HEK293 (cell line): ENCODE measurements around the gene FBXO42.

Experiments
- CTCF ChIA-PET: fragments of 350-600 bp; formaldehyde crosslinking; extraction: SDS; loops from one replicate; lab custom pipeline; 2021; ENCODE audit warnings: antibody characterized with exemption; lab: Yijun Ruan, JAX
- POLR2A ChIA-PET: fragments of 300-600 bp; formaldehyde crosslinking; extraction: SDS; loops from one replicate; lab custom pipeline; 2020; ENCODE audit warnings: antibody characterized with exemption, inconsistent platforms; lab: Yijun Ruan, JAX
- H3K27ac ChIP-seq: fragments of 200-500 bp; sonication (Bioruptor generic); 2 replicates; pipeline ENCODE4 v1.5.1; 2014; ENCODE audit warnings: low read depth, low read length, control low read depth, inconsistent platforms; ENCODE audit errors: extremely low read depth
- H3K36me3 ChIP-seq, 2 experiments: fragments of 200-500 bp in 1 of 2; sonication (Bioruptor generic) in 1 of 2; 1 replicate in 1 of 2; 2 replicates in 1 of 2; pipeline ENCODE4 v1.5.1; 2014 to 2017; ENCODE audit warnings: inconsistent platforms in 2 of 2, low read length in 2 of 2; ENCODE audit not compliant: control insufficient read depth in 2 of 2, insufficient read depth in 1 of 2
- H3K4me1 ChIP-seq: fragments of 200-500 bp; sonication (Bioruptor generic); 2 replicates; pipeline ENCODE4 v1.5.1; 2014; ENCODE audit warnings: mild to moderate bottlenecking, low read length, inconsistent platforms; ENCODE audit not compliant: control insufficient read depth, insufficient read depth
- H3K4me3 ChIP-seq: 2 replicates; pipeline ENCODE4 v1.5.1; 2011; ENCODE audit warnings: low read depth, mild to moderate bottlenecking, control low read depth, low read length, moderate library complexity
- H3K9me3 ChIP-seq: fragments of 200-500 bp; sonication (Bioruptor generic); 2 replicates; pipeline ENCODE4 v1.5.1; 2014; ENCODE audit warnings: low read depth, low read length, inconsistent platforms; ENCODE audit not compliant: control insufficient read depth, insufficient read depth
- GLI2 ChIP-seq: fragments of 450-650 bp; formaldehyde crosslinking; IDR thresholded peaks from 2 replicates; pipeline ENCODE4; 2017; ENCODE audit warnings: missing biosample characterization, missing genetic modification characterization, low read depth, borderline replicate concordance
- GLI4 ChIP-seq: fragments of 450-650 bp; formaldehyde crosslinking; IDR thresholded peaks from 2 replicates; pipeline ENCODE4 v1.5.1; 2016; ENCODE audit warnings: missing biosample characterization, missing genetic modification characterization
- HIC1 ChIP-seq: fragments of 450-650 bp; formaldehyde crosslinking; IDR thresholded peaks from 2 replicates; pipeline ENCODE4 v1.5.1; 2016; ENCODE audit warnings: missing biosample characterization, missing genetic modification characterization
- KLF10 ChIP-seq: fragments of 450-650 bp; IDR thresholded peaks from 2 replicates; pipeline ENCODE4 v1.5.1; 2018; ENCODE audit warnings: missing biosample characterization, mild to moderate bottlenecking, missing genetic modification characterization
- KLF9 ChIP-seq: fragments of 450-650 bp; formaldehyde crosslinking; IDR thresholded peaks from 2 replicates; pipeline ENCODE4 v1.5.1; 2016; ENCODE audit warnings: missing biosample characterization, missing genetic modification characterization, low read depth
- REPIN1 ChIP-seq: fragments of 450-650 bp; formaldehyde crosslinking; IDR thresholded peaks from 2 replicates; pipeline ENCODE4 v1.5.1; 2017; ENCODE audit warnings: missing biosample characterization, missing genetic modification characterization, low read depth
- ZBTB20 ChIP-seq: fragments of 450-650 bp; formaldehyde crosslinking; IDR thresholded peaks from 2 replicates; pipeline ENCODE4 v1.5.1; 2016; ENCODE audit warnings: missing biosample characterization, missing genetic modification characterization
- ZBTB6 ChIP-seq: fragments of 450-650 bp; formaldehyde crosslinking; IDR thresholded peaks from 2 replicates; pipeline ENCODE4 v1.5.1; 2017; ENCODE audit warnings: missing biosample characterization, missing genetic modification characterization
- ZFP3 ChIP-seq: fragments of 450-650 bp; formaldehyde crosslinking; IDR thresholded peaks from 2 replicates; pipeline ENCODE4 v1.5.1; 2016; ENCODE audit warnings: low read depth, missing biosample characterization, missing genetic modification characterization
- ZFP69B ChIP-seq: fragments of 450-650 bp; formaldehyde crosslinking; IDR thresholded peaks from 2 replicates; pipeline ENCODE4 v1.5.1; 2016; ENCODE audit warnings: missing biosample characterization, missing genetic modification characterization
- ZIC2 ChIP-seq: fragments of 450-650 bp; formaldehyde crosslinking; IDR thresholded peaks from 2 replicates; pipeline ENCODE4 v1.5.1; 2016; ENCODE audit warnings: missing biosample characterization, missing genetic modification characterization
- ZNF146 ChIP-seq: fragments of 450-650 bp; formaldehyde crosslinking; IDR thresholded peaks from 2 replicates; pipeline ENCODE4 v1.5.1; 2016; ENCODE audit warnings: missing biosample characterization, missing genetic modification characterization
- ZNF157 ChIP-seq: fragments of 450-650 bp; formaldehyde crosslinking; IDR thresholded peaks from 2 replicates; pipeline ENCODE4 v1.5.1; 2016; ENCODE audit warnings: missing biosample characterization, missing genetic modification characterization
- ZNF223 ChIP-seq: fragments of 450-650 bp; formaldehyde crosslinking; IDR thresholded peaks from 2 replicates; pipeline ENCODE4 v1.5.1; 2016; ENCODE audit warnings: missing biosample characterization, missing genetic modification characterization
- ZNF24 ChIP-seq: fragments of 450-650 bp; formaldehyde crosslinking; IDR thresholded peaks from 2 replicates; pipeline ENCODE4 v1.5.1; 2016; ENCODE audit warnings: missing biosample characterization, missing genetic modification characterization
- ZNF366 ChIP-seq: fragments of 450-650 bp; formaldehyde crosslinking; conservative IDR thresholded peaks from 2 replicates; pipeline ENCODE4 v1.5.1; 2016; ENCODE audit warnings: missing biosample characterization, missing genetic modification characterization
- ZNF398 ChIP-seq: fragments of 450-650 bp; formaldehyde crosslinking; IDR thresholded peaks from 2 replicates; pipeline ENCODE4 v1.5.1; 2017; ENCODE audit warnings: missing biosample characterization, missing genetic modification characterization
- ZNF433 ChIP-seq: fragments of 450-650 bp; formaldehyde crosslinking; IDR thresholded peaks from 2 replicates; pipeline ENCODE4 v1.5.1; 2016; ENCODE audit warnings: missing biosample characterization, missing genetic modification characterization, low read depth
- ZNF501 ChIP-seq: fragments of 450-650 bp; formaldehyde crosslinking; IDR thresholded peaks from 2 replicates; pipeline ENCODE4 v1.5.1; 2016; ENCODE audit warnings: missing biosample characterization, missing genetic modification characterization
- ZNF571 ChIP-seq: fragments of 450-650 bp; formaldehyde crosslinking; IDR thresholded peaks from 2 replicates; pipeline ENCODE4 v1.5.0; 2017; ENCODE audit warnings: missing biosample characterization, missing genetic modification characterization
- ZNF600 ChIP-seq: fragments of 450-650 bp; formaldehyde crosslinking; IDR thresholded peaks from 2 replicates; pipeline ENCODE4 v1.5.1; 2016; ENCODE audit warnings: missing biosample characterization, missing genetic modification characterization
- ZNF654 ChIP-seq: fragments of 450-650 bp; formaldehyde crosslinking; IDR thresholded peaks from 2 replicates; pipeline ENCODE4 v1.5.1; 2016; ENCODE audit warnings: low read depth, missing biosample characterization, missing genetic modification characterization
- ZNF664 ChIP-seq: fragments of 450-650 bp; formaldehyde crosslinking; IDR thresholded peaks from 2 replicates; pipeline ENCODE4 v1.5.1; 2016; ENCODE audit warnings: missing biosample characterization, missing genetic modification characterization
- ZXDB ChIP-seq: fragments of 450-650 bp; formaldehyde crosslinking; IDR thresholded peaks from 2 replicates; pipeline ENCODE4 v1.5.1; 2016; ENCODE audit warnings: missing biosample characterization, missing genetic modification characterization

Gene FBXO42

GRCh38 chr1:16208270-16208987 is 143.9 kb downstream of the FBXO42 start:
- ChIA-PET CTCF (interaction anchor here (1.2 kb wide), 1 partner anchor 36 kb away, joined by 3 read pairs; no protein-coding TSS in a partner anchor), POLR2A (interaction anchor here (0.6 to 2.0 kb wide), 2 partner anchors 9 to 27 kb away, joined by 3 to 8 read pairs; no protein-coding TSS in a partner anchor)
- Histone ChIP-seq H3K9me3 (no peaks in the 10 kb centered on the region), H3K36me3 (no peaks in the 10 kb centered on the region), H3K4me1 (no peaks in the 10 kb centered on the region), H3K27ac (no peak overlapping the region), H3K4me3 (no peak overlapping the region)
- TF ChIP-seq ZFP3 (no peak), GLI2 (no peak), HIC1 (tag by site-specific recombination) (no peak), ZNF366 (tag by site-specific recombination) (no peak), ZIC2 (tag by site-specific recombination) (no peak), ZNF654 (no peak), GLI4 (tag by site-specific recombination) (no peak), ZNF146 (no peak), KLF9 (no peak)

GRCh38 chr1:16207318-16208269 is 144.7 kb downstream of the FBXO42 start:
- H3K27ac ChIP-seq, result peak overlapping the region; percentile 57; the same call in 1 of the 2 replicates

GRCh38 chr1:16206547-16207317 is 145.5 kb downstream of the FBXO42 start:
- Histone ChIP-seq H3K27ac (peak overlapping the region; percentile 57), H3K4me1 (no peaks in the 10 kb centered on the region), H3K36me3 (no peaks in the 10 kb centered on the region), H3K9me3 (no peaks in the 10 kb centered on the region), H3K4me3 (peak overlapping the region; percentile 31)
- CTCF ChIA-PET, result interaction anchor here (0.7 to 0.9 kb wide), 2 partner anchors 31 to 37 kb away, joined by 3 to 4 read pairs; no protein-coding TSS in a partner anchor
- POLR2A ChIA-PET, result interaction anchor here (0.7 to 1.9 kb wide), 5 partner anchors 10 to 169 kb away, joined by 3 to 27 read pairs (median 3); no protein-coding TSS in a partner anchor
- TF ChIP-seq ZNF600 (tag by site-specific recombination), result peak; percentile 89
- 0 out of 2 replicates have a peak, but pooled peaks have one; percentile 28 for TF ChIP-seq KLF9
- peak; percentile 34; the same call in 1 of the 2 replicates for TF ChIP-seq ZFP69B (tag by site-specific recombination)
- TF ChIP-seq ZNF157, result no peak
- TF ChIP-seq KLF10, result no peak
- peak; percentile 90 for TF ChIP-seq ZNF398 (tag by site-specific recombination)
- peak; percentile 48; the same call in 1 of the 2 replicates for TF ChIP-seq REPIN1 (tag by site-specific recombination)
- peak; percentile 64; the same call in 1 of the 2 replicates for TF ChIP-seq ZNF501 (tag by site-specific recombination)
- peak; percentile 74; the same call in 1 of the 2 replicates for TF ChIP-seq ZNF223
- TF ChIP-seq ZBTB6 (tag by site-specific recombination), result peak; percentile 86
- no peak for TF ChIP-seq ZNF433

More at GRCh38 chr1:16207318-16208269, 144.7 kb downstream of the FBXO42 start:
- Histone ChIP-seq H3K9me3 (no peaks in the 10 kb centered on the region), H3K36me3 (no peaks in the 10 kb centered on the region), H3K4me1 (no peaks in the 10 kb centered on the region), H3K4me3 (peak overlapping the region; percentile 31)
- POLR2A ChIA-PET, result interaction anchor here (0.6 to 2.0 kb wide), 7 partner anchors 10 to 169 kb away, joined by 3 to 27 read pairs (median 3); no protein-coding TSS in a partner anchor
- CTCF ChIA-PET, result no interaction called here
- TF ChIP-seq ZBTB20 (tag by site-specific recombination) (no peak), ZNF24 (tag by site-specific recombination) (peak; percentile 96), ZNF664 (tag by site-specific recombination) (peak; percentile 96), ZNF571 (tag by site-specific recombination) (0 out of 2 replicates have a peak, but pooled peaks have one; percentile 34), ZXDB (no peak), ZNF501 (tag by site-specific recombination) (no peak)
